HUES6 (cell line): ENCODE measurements around the gene EXTL1.

Experiments
- H3K27ac ChIP-seq: 2 replicates; pipeline ENCODE4 v1.7.0; 2013; ENCODE audit warnings: low read depth, mild to moderate bottlenecking, low read length, inconsistent platforms
- H3K27me3 ChIP-seq: 2 replicates; pipeline ENCODE4 v1.6.1; 2013; ENCODE audit warnings: low read length; ENCODE audit not compliant: control insufficient read depth, insufficient read depth
- H3K36me3 ChIP-seq: 2 replicates; pipeline ENCODE4 v1.6.1; 2013; ENCODE audit warnings: low read length; ENCODE audit not compliant: control insufficient read depth, insufficient read depth
- H3K4me1 ChIP-seq: 2 replicates; pipeline ENCODE4 v1.6.1; 2013; ENCODE audit warnings: low read length; ENCODE audit not compliant: control insufficient read depth, insufficient read depth
- H3K4me3 ChIP-seq: 2 replicates; pipeline ENCODE4 v1.5.1; 2013; ENCODE audit warnings: low read depth, low read length
- H3K9ac ChIP-seq: one replicate; pipeline ENCODE4 v1.6.1; 2013; ENCODE audit warnings: mild to moderate bottlenecking, low read length
- H3K9me3 ChIP-seq: 2 replicates; pipeline ENCODE4 v1.6.1; 2013; ENCODE audit warnings: low read depth, low read length; ENCODE audit not compliant: control insufficient read depth, insufficient read depth

EXTL1 gene

GRCh38 chr1:25999041-25999800 lies 22.4 kb upstream of the EXTL1 start:
- Histone ChIP-seq H3K4me1 (peaks cover 19% of the 10 kb centered on the region), H3K4me3 (no peak overlapping the region), H3K27me3 (no peaks in the 10 kb centered on the region), H3K9me3 (no peaks in the 10 kb centered on the region), H3K36me3 (no peaks in the 10 kb centered on the region), H3K27ac (no peak overlapping the region), H3K9ac (no peak overlapping the region)

DNA sequence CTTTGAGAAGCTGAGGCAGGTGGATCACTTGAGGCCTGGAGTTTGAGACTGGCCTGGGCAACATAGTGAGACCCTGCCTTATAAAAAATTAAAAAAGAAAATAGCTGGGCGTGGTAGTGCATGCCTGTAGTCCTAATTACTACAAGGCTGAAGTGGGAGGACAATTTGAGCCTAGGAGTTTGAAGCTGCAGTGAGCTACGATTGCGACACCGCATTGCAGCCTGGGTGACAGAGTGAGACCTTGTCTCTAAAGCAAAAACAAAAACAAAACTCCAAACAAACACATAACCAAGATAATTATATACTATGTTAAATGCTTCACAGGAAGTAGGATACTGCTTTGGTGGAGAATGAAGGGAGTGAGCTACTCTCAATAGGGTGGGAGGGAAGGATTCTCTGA lies 18.3 kb upstream of the EXTL1 start:
- Histone ChIP-seq H3K36me3 (no peaks in the 10 kb centered on the region), H3K27ac (no peak overlapping the region), H3K9ac (no peak overlapping the region), H3K4me3 (no peak overlapping the region), H3K4me1 (peaks cover 12% of the 10 kb centered on the region), H3K9me3 (no peaks in the 10 kb centered on the region), H3K27me3 (no peaks in the 10 kb centered on the region)

DNA sequence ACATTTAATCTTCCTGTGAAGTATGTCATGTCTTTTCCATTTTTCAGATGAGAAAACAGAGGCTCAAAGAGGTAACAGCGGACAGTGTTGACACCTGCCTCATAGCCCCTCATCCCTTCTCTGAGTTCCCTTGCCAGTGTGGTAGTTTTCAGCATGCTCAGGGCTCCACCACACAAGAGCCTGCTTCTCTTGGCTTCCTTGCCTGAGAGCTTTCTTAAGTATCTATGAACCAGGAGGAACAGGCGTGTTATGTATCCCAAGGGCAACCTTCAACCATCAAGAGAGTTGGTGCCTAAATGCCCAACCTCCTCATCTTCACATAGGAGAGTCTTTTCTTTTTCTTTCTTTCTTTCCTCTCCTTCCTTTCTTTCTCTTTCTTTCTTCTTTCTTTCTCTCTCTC lies 17.8 kb upstream of the EXTL1 start:
- Histone ChIP-seq H3K9ac (no peak overlapping the region), H3K27me3 (no peaks in the 10 kb centered on the region), H3K27ac (no peak overlapping the region), H3K36me3 (no peaks in the 10 kb centered on the region), H3K4me1 (peaks cover 7% of the 10 kb centered on the region), H3K9me3 (no peaks in the 10 kb centered on the region), H3K4me3 (no peak overlapping the region)

DNA sequence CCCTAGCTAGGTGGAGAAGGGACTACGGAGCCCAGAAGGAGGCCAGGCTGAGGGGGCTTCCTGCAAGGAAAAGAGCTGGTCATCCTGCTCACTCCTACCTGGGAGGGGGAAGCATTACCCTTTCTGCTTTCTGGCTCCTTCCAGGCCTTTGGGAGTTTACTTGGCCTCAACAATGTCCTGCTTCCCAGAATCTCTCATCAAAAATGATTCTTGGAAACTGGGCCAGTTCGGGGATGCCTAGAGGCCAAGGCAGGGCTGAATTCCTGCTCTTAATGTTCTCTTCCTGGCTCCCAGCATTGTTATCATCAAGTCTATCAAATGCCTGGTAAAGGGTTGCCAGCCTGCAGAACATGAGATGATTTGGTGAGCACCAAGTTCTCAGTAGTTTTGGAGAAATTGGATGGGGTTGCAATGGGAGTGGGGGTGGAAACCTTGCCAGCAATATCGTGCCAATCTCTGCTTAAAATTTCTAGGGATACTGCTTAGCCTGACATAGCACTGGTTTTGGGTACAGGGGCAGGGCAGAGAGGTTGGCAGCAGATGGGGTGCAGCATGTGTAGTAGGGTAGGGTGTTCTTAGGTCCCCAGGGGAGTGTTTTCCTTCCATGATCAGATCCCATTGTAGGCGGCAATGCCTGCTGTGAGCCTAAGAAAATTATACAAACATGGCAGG lies 16.0 kb upstream of the EXTL1 start:
- no peaks in the 10 kb centered on the region for H3K27me3 ChIP-seq
- no peak overlapping the region for H3K9ac ChIP-seq
- H3K4me1 ChIP-seq = peaks cover 6% of the 10 kb centered on the region
- H3K27ac ChIP-seq = no peak overlapping the region
- no peak overlapping the region for H3K4me3 ChIP-seq
- no peaks in the 10 kb centered on the region for H3K9me3 ChIP-seq
- H3K36me3 ChIP-seq = no peaks in the 10 kb centered on the region

DNA sequence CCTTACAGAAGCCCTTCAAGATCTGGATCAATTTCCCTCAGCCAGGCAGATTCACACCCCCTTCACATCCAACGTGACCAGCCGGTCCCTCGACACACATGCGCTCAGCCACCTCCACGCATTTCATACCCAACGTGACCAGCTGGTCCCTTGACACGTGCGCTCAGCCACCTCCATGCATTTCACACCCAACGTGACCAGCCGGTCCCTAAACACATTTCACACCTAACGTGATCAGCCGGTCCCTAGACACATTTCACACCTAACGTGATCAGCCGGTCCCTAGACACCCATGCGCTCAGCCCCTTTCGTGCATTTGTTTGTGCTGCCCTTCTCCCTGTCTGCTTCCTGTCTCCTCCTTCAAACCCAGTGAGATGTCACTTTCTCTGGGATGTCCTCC lies 14.9 kb upstream of the EXTL1 start:
- no peaks in the 10 kb centered on the region for H3K27me3 ChIP-seq
- peaks cover 15% of the 10 kb centered on the region for H3K4me1 ChIP-seq
- H3K4me3 ChIP-seq = no peak overlapping the region
- H3K27ac ChIP-seq = no peak overlapping the region
- no peak overlapping the region for H3K9ac ChIP-seq
- H3K9me3 ChIP-seq = no peaks in the 10 kb centered on the region
- H3K36me3 ChIP-seq = no peaks in the 10 kb centered on the region

- Histone ChIP-seq H3K9ac (no peak overlapping the region), H3K9me3 (no peaks in the 10 kb centered on the region), H3K36me3 (no peaks in the 10 kb centered on the region), H3K27ac (no peak overlapping the region), H3K4me1 (peaks cover 15% of the 10 kb centered on the region), H3K27me3 (no peaks in the 10 kb centered on the region), H3K4me3 (no peak overlapping the region)
These were observed 11.7 kb upstream of the EXTL1 start for GRCh38 chr1:26009796-26010447.

- Histone ChIP-seq H3K9ac (no peak overlapping the region), H3K27me3 (no peaks in the 10 kb centered on the region), H3K4me1 (peaks cover 15% of the 10 kb centered on the region), H3K4me3 (no peak overlapping the region), H3K27ac (no peak overlapping the region), H3K36me3 (no peaks in the 10 kb centered on the region), H3K9me3 (no peaks in the 10 kb centered on the region)
These were observed 10.8 kb upstream of the EXTL1 start for GRCh38 chr1:26010825-26011224.

DNA sequence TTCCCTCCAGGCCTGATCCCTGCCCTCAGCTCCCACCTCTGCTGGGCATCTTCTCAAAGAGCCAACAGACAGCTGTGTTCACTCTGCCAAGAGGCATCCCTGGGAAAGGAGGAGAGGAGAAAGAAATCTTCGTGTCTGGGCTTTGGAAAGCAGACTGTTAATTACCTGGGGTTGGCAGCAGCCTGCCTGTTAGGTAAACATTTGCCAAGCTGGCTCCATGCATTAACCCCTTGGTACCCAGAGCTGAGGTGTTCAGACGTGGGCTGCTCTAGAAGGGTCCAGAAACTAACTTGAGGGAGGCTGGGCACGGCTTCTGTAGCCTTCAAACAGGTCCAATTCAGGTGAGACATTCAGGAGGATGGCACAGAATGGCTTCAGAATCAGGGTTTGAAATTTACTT lies 8.7 kb upstream of the EXTL1 start:
- H3K36me3 ChIP-seq = no peaks in the 10 kb centered on the region
- no peak overlapping the region for H3K27ac ChIP-seq
- H3K9me3 ChIP-seq = no peaks in the 10 kb centered on the region

DNA sequence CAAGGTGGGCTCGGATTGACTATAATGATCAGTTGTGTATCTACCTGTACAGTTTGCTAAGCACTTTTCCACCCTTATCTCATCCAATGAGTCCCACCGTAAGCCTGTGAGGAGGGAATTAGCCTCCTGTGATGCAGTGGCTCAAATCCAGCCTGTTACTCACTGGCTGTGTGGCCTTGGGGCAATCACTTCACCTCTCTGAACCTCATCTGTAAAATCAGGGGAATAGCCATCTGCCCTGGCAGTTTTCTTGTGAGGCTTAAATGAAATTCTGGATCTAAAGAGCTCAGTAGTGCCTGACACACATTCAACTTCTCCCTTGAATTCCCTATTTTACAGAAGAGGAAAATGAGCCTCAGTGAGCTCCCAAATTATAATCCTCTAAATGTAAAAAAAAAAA lies 7.4 kb upstream of the EXTL1 start:
- Histone ChIP-seq H3K27ac (no peak overlapping the region), H3K36me3 (no peaks in the 10 kb centered on the region), H3K27me3 (no peaks in the 10 kb centered on the region), H3K9me3 (no peaks in the 10 kb centered on the region), H3K9ac (no peak overlapping the region), H3K4me3 (no peak overlapping the region), H3K4me1 (peaks cover 32% of the 10 kb centered on the region)

More for the DNA sequence above, 8.7 kb upstream of the EXTL1 start:
- Histone ChIP-seq H3K27me3 (no peaks in the 10 kb centered on the region), H3K9ac (no peak overlapping the region), H3K4me3 (no peak overlapping the region), H3K4me1 (peaks cover 27% of the 10 kb centered on the region)

GRCh38 chr1:26015358-26015757 lies 6.2 kb upstream of the EXTL1 start:
- no peaks in the 10 kb centered on the region for H3K9me3 ChIP-seq
- no peak overlapping the region for H3K9ac ChIP-seq
- H3K4me1 ChIP-seq = peaks cover 27% of the 10 kb centered on the region
- no peaks in the 10 kb centered on the region for H3K27me3 ChIP-seq
- no peak overlapping the region for H3K27ac ChIP-seq
- no peak overlapping the region for H3K4me3 ChIP-seq
- no peaks in the 10 kb centered on the region for H3K36me3 ChIP-seq

DNA sequence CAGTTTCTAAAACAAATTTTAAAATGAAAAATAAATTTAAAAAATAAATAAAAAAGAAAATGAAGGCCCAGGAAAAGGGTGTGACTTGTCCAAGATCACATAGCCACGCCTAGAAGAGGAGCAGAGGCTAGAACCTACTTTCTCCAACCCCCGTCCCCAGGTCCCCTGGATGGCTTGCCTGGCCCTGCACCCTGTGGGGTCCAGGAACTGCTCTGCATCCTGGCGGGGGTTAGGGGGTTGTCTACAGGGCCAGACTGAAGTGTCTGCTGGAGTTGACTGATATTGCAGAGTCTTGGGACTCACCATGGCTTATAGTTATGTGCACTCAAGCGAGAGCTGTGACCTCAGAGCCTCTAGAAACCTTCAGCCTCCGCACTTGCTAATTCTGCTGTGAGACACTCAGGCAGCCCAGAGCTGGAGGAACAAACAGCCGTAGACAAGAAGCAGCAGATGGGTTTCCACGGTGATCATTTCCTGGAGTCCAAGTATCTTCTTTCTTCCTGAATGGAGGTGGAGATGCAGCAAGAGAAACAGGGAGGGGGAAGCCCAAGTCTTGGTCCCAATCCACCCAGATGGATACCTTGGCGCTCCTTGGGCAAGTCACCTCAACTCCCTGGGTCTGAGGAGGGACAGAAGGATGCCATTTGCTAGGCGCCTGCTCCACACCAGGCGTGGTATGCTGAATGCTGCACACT lies 5.2 kb upstream of the EXTL1 start:
- Histone ChIP-seq H3K27ac (no peak overlapping the region), H3K36me3 (no peaks in the 10 kb centered on the region), H3K9ac (no peak overlapping the region), H3K9me3 (no peaks in the 10 kb centered on the region), H3K27me3 (no peaks in the 10 kb centered on the region), H3K4me3 (no peak overlapping the region), H3K4me1 (peaks cover 23% of the 10 kb centered on the region)
